Body of pancreas (tissue), 4 donors: ENCODE measurements around the gene HCN3. TPM values are rescaled to one million over a fixed set of nuclear protein-coding genes. Genes with fewer than 3 reads are reported as not detected.
A peak's percentile ranks its signal among the peaks of the same experiment; 100 is the strongest.

Experiments
- ATAC-seq: fragments of 150-250 bp; one replicate; pipeline ENCODE4 v1.9.1; 2016
- DNase-seq, 4 donors: peaks; one replicate each; pipeline ENCODE4 v3.0.0-alpha.2; 2019
- H3K27ac ChIP-seq, 4 donors: fragments of 200-600 bp; sonication (generic); 1 replicate in 3 of 4; 2 replicates in 1 of 4; pipeline versions ENCODE4 v1.5.1 to v1.6.1; 2016 to 2019; ENCODE audit warnings: mild to moderate bottlenecking in 1 of 4, mixed read lengths in 1 of 4, moderate library complexity in 1 of 4
- H3K27me3 ChIP-seq, 2 donors: fragments of 200-600 bp; sonication (generic); one replicate each; pipeline ENCODE4 v1.6.0; 2016; ENCODE audit warnings: mild to moderate bottlenecking in 1 of 2
- H3K36me3 ChIP-seq, 2 donors: fragments of 200-600 bp; sonication (generic); replicated peaks in 1 of 2; 2 replicates each; pipeline ENCODE4 v1.5.1; 2016; ENCODE audit warnings: low read depth in 2 of 2; ENCODE audit not compliant: insufficient read depth in 1 of 2
- H3K4me1 ChIP-seq: fragments of 200-600 bp; sonication (generic); one replicate; pipeline ENCODE4 v1.6.0; 2016
- H3K4me3 ChIP-seq, 2 donors: fragments of 200-600 bp; sonication (generic); 1 replicate in 1 of 2; 2 replicates in 1 of 2; pipeline ENCODE4 v1.5.1; 2016 to 2019
- H3K9me3 ChIP-seq, 3 donors: fragments of 200-600 bp; sonication (generic); 1 replicate in 2 of 3; 2 replicates in 1 of 3; pipeline ENCODE4 v1.5.1; 2016
- POLR2A ChIP-seq, 3 donors: fragments of 450-650 bp; IDR thresholded peaks; one replicate each; pipeline ENCODE4 v1.6.1; 2016; ENCODE audit warnings: antibody characterized with exemption in 3 of 3, mild to moderate bottlenecking in 2 of 3
- WGBS, 2 donors: methylation state at CpG; one replicate each; pipeline ENCODE4 v1.1.5; 2017; 5-methylcytosine and 5-hydroxymethylcytosine counted together
- intact Hi-C: fragments of 100-400 bp; cut with DNase I; formaldehyde crosslinking; loops from one replicate; pipeline ENCODE4 v1.15.1; 2023
- total RNA-seq, 2 donors: library from RNA; depleted of rRNA; stranded (reverse); fragments of >200 nt; gene quantifications; one replicate each; pipeline ENCODE4 v1.1.0, GENCODE V29; 2016
- TF ChIP-seq, protein P1 (sequence below), 7 experiments: fragments of 450-650 bp in 4 of 7; fragments of 200-600 bp in 3 of 7; sonication (generic) in 3 of 7; IDR thresholded peaks; one replicate each; pipeline ENCODE4 v1.5.1; 2016 to 2019; ENCODE audit warnings: antibody characterized with exemption in 7 of 7

Gene HCN3
- total RNA-seq, 2 donors from 2014 or later, result 1.3 to 2.9 TPM

DNA sequence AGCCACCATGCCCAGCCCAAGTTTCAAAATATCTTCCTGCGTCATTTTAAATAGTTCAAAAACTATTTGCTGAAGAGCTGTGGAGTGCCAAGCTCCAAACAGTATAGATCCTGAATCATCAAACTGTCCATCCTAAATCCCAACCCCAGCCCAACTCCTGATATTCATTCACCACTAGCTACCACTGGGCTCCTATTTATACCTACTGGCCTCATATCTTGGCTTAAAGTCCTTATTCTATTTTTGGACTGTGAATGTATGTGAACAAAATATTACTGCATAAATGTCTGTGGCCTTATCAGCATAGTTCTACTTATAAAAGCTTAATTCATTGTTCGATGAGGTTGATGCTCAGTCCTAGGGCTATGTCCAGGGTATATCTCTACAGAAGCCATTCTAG, 9.9 kb upstream of the HCN3 start:
- no peak for ATAC-seq
- no peak overlapping the region for H3K27ac ChIP-seq
- no peaks in the 10 kb centered on the region for H3K9me3 ChIP-seq
- WGBS, 2 donors, result 94 to 100% methylated on average over 2 of the region's 2 CpGs
- H3K27me3 ChIP-seq, result no peaks in the 10 kb centered on the region
- H3K36me3 ChIP-seq, result peaks cover 13 to 50% of the 10 kb centered on the region in 2 donors
- no peak overlapping the region for H3K4me3 ChIP-seq
- intact Hi-C loops, result no loop called here
- DNase-seq, result no peak
- no peak for TF ChIP-seq POLR2A (IDR thresholded peaks at IDR 0.05)
- TF ChIP-seq, protein P1, sequence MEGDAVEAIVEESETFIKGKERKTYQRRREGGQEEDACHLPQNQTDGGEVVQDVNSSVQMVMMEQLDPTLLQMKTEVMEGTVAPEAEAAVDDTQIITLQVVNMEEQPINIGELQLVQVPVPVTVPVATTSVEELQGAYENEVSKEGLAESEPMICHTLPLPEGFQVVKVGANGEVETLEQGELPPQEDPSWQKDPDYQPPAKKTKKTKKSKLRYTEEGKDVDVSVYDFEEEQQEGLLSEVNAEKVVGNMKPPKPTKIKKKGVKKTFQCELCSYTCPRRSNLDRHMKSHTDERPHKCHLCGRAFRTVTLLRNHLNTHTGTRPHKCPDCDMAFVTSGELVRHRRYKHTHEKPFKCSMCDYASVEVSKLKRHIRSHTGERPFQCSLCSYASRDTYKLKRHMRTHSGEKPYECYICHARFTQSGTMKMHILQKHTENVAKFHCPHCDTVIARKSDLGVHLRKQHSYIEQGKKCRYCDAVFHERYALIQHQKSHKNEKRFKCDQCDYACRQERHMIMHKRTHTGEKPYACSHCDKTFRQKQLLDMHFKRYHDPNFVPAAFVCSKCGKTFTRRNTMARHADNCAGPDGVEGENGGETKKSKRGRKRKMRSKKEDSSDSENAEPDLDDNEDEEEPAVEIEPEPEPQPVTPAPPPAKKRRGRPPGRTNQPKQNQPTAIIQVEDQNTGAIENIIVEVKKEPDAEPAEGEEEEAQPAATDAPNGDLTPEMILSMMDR (IDR thresholded peaks at IDR 0.05), result no peak
- peaks cover 24% of the 10 kb centered on the region for H3K4me1 ChIP-seq

DNA sequence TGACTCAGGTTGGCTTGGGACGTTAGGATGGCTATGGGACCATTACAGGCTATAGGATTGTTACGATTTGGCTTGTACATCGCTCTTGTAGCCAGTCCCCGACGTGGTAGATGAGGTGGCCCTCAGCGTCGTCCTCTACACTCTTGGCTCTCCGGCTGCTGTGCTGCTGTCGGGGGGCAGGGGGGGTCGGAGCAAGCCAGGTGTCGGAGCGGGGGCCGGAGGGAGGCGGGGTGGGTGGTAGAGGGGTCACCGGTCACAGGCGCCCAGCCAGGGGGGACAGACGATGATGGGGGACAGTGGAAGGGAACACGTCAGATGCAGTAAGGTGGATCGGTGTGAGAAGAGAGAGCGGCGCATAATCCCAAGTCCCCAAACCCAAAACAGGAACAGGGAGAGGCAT, 8.6 kb upstream of the HCN3 start:
- intact Hi-C loops, result no loop called here
- 89 to 92% methylated on average over 19 to 21 of the region's 21 CpGs for WGBS, 2 donors
- DNase-seq, result no peak
- no peaks in the 10 kb centered on the region for H3K9me3 ChIP-seq
- no peak for ATAC-seq
- no peak for TF ChIP-seq POLR2A (IDR thresholded peaks at IDR 0.05)
- TF ChIP-seq, protein P1 (IDR thresholded peaks at IDR 0.05), result no peak
- H3K4me1 ChIP-seq, result peaks cover 19% of the 10 kb centered on the region
- H3K27me3 ChIP-seq, result no peaks in the 10 kb centered on the region
- H3K36me3 ChIP-seq, result peaks cover 13 to 50% of the 10 kb centered on the region in 2 donors
- H3K4me3 ChIP-seq, result no peak overlapping the region
- no peak overlapping the region for H3K27ac ChIP-seq

DNA sequence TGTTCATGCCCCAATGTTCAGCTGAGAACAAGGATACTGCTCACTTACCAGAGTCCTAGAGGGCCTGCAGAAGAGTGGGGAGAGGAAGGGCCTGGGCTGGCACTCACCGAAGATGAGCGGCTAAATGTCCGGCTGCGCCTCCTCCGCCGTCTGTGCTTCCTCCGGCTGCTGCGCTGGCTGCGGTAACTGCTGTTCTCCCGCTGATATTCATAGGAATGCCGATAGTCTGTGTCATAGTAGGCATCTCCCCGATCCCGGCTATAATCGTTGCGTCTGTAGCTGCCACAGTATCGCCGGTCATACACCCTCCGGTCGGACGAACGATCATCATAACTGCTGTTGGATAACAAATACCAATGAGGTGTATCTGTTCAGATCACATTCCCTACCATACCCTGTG, 7.9 kb upstream of the HCN3 start:
- ATAC-seq (no peak), DNase-seq (no peak)
- Histone ChIP-seq H3K9me3 (no peaks in the 10 kb centered on the region), H3K27me3 (no peaks in the 10 kb centered on the region), H3K4me3 (no peak overlapping the region), H3K36me3 (peaks cover 13 to 47% of the 10 kb centered on the region in 2 donors), H3K4me1 (peaks cover 23% of the 10 kb centered on the region), H3K27ac (no peak overlapping the region)
- TF ChIP-seq, protein P1 (IDR thresholded peaks at IDR 0.05), result no peak
- TF ChIP-seq POLR2A (IDR thresholded peaks at IDR 0.05), result no peak
- intact Hi-C loops, result no loop called here
- 91 to 92% methylated on average over 20 to 21 of the region's 21 CpGs for WGBS, 2 donors

DNA sequence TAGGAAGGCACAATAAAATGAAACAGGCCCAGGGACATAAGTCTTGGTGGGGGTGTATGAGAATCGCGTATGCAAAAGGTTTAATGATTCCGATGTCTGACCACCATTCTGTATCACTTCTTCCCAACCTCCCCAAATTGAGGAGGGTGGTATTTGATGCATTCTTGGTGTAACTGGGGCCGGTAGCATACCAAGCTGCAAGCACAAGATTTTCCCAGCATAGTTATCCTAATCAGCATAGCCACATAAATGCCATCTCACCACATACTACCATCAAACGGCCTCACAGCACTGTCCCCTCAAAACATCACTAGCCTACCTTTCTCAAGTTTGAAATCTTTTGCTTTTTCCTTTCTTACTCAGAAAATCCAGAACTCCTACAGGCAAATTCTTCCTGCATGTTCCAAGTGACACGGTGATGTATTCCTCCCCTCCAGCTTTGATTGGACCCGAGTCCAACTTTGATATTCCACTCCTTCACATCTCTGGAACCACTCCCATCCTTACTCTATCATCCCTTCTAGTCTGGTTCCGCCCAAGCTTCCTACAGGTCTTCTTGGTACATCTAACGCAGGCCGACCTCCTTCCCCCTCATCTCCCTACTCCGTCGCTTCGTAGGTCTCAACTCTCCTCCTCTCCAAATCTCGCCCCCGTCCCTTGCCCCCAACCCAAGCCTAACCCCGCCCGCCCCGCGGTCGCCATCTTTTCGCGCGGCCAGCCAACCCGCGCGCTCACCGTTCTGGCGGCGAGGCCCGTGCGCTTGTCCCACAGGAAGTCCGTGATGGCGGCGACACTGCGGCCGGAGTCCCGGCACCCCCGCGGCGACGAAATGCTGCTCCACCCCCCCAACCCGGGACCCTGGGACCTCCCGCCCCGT, 4.6 kb upstream of the HCN3 start:
- H3K4me3 ChIP-seq, result peak overlapping the region; percentile 73 to 98

More for the DNA sequence above, 4.6 kb upstream of the HCN3 start:
- TF ChIP-seq POLR2A (IDR thresholded peaks at IDR 0.05), result no peak
- TF ChIP-seq, protein P1 (IDR thresholded peaks at IDR 0.05), result no peak
- H3K36me3 ChIP-seq, result peaks cover 13 to 26% of the 10 kb centered on the region in 2 donors
- no peaks in the 10 kb centered on the region for H3K27me3 ChIP-seq
- WGBS, 2 donors, result 4 to 6% methylated on average over 27 to 33 of the region's 44 CpGs
- peak; percentile 22 for ATAC-seq
- H3K4me1 ChIP-seq, result peaks cover 25% of the 10 kb centered on the region
- peak overlapping the region; percentile 90 to 97 (median 94) for H3K27ac ChIP-seq
- intact Hi-C loops, result no loop called here
- DNase-seq, result no peak
- H3K9me3 ChIP-seq, result no peaks in the 10 kb centered on the region
